ENCODE results near the gene RFPL1.

The RFPL1 gene

DNA sequence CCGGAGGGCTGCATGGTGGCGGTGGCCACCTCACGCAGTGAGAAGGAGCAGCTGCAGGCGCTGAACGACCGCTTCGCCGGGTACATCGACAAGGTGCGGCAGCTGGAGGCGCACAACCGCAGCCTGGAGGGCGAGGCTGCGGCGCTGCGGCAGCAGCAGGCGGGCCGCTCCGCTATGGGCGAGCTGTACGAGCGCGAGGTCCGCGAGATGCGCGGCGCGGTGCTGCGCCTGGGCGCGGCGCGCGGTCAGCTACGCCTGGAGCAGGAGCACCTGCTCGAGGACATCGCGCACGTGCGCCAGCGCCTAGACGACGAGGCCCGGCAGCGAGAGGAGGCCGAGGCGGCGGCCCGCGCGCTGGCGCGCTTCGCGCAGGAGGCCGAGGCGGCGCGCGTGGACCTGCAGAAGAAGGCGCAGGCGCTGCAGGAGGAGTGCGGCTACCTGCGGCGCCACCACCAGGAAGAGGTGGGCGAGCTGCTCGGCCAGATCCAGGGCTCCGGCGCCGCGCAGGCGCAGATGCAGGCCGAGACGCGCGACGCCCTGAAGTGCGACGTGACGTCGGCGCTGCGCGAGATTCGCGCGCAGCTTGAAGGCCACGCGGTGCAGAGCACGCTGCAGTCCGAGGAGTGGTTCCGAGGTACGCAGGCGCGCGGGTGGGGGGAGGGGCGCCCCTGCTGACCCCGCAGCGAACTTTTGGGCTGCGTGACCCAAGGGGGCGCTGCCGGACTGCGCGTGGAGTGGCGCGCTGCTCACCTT lies 42.3 kb downstream of the RFPL1 start:
- TF ChIP-seq, protein P1, sequence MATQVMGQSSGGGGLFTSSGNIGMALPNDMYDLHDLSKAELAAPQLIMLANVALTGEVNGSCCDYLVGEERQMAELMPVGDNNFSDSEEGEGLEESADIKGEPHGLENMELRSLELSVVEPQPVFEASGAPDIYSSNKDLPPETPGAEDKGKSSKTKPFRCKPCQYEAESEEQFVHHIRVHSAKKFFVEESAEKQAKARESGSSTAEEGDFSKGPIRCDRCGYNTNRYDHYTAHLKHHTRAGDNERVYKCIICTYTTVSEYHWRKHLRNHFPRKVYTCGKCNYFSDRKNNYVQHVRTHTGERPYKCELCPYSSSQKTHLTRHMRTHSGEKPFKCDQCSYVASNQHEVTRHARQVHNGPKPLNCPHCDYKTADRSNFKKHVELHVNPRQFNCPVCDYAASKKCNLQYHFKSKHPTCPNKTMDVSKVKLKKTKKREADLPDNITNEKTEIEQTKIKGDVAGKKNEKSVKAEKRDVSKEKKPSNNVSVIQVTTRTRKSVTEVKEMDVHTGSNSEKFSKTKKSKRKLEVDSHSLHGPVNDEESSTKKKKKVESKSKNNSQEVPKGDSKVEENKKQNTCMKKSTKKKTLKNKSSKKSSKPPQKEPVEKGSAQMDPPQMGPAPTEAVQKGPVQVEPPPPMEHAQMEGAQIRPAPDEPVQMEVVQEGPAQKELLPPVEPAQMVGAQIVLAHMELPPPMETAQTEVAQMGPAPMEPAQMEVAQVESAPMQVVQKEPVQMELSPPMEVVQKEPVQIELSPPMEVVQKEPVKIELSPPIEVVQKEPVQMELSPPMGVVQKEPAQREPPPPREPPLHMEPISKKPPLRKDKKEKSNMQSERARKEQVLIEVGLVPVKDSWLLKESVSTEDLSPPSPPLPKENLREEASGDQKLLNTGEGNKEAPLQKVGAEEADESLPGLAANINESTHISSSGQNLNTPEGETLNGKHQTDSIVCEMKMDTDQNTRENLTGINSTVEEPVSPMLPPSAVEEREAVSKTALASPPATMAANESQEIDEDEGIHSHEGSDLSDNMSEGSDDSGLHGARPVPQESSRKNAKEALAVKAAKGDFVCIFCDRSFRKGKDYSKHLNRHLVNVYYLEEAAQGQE (IDR thresholded peaks at IDR 0.05; ENCODE audit: insufficient read depth in 1 of 2, low read depth in 2 of 2, low read length in 2 of 2): no peak
- TF ChIP-seq POLR2AphosphoS5 (IDR thresholded peaks at IDR 0.05; ENCODE audit: low read depth, low read length) (no peak), FOXP2 (optimal IDR thresholded peaks at IDR 0.05; ENCODE audit: borderline replicate concordance, extremely low read depth, extremely low read length, insufficient read depth) (no peak), SIN3A (IDR thresholded peaks at IDR 0.05; ENCODE audit: borderline replicate concordance, insufficient read depth, low read length) (no peak), TAF1 (IDR thresholded peaks at IDR 0.05; ENCODE audit: borderline replicate concordance, insufficient read depth, low read length) (no peak)

DNA sequence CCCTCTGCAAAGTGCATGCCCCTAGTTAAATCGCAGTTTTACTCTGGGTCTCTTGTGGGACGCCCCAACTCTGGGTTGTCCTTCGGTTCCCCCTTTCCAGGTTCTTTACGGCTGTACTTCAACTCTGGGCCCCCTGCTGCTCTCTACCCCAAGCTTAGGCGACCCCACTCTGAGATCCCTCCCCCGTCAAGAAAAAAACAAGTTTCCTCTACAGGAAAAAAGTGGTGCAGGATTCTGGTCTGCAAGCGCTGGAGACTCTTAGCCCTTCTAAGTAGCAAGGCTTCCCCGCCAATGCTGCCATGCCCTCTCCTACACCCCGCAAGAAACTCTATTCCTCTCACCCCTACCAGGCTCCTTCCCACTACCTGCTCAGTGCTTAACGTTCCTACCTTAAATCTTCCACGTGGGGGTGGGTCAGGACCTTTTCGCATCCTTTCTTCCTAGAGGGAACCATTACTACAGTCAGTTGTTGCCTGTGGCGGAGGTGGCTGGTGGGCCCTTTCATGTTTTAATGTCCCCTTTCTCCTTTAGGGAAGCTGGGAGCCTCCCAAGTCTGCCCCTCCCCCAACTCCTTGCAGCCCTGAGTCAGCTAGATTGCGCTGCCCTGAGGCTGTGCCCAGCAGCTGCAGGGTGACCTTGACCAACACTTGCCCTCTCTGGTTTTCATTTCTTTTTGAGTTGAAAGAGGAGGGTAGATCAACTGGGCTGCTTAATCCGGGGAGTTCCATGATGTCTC lies 43.0 kb downstream of the RFPL1 start:
- TF ChIP-seq FOXP2 (optimal IDR thresholded peaks at IDR 0.05; ENCODE audit: borderline replicate concordance, extremely low read depth, extremely low read length, insufficient read depth) (no peak), SIN3A (IDR thresholded peaks at IDR 0.05; ENCODE audit: borderline replicate concordance, insufficient read depth, low read length) (no peak)

DNA sequence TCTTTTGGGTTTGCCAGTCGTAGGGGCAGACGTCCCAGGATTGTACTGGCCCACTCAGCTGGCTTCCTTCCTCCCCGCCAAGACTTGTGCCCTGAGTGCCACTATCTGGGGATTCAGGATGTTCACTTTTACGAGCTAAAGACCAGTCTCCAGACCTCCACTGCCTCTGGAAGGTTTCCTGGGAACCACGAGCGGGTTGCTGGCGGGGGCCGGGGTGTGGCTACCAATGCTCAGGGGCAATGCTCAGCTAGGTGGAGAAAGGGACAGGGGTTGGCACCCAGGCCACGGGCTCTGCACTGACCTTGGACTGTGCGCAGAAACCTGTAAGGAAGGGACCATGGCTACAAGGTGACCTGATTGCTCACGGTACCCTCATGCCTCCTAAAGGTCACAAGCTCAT lies 43.9 kb downstream of the RFPL1 start:
- no peak for TF ChIP-seq TAF1 (IDR thresholded peaks at IDR 0.05; ENCODE audit: borderline replicate concordance, insufficient read depth, low read length)
- no peak for TF ChIP-seq SIN3A (IDR thresholded peaks at IDR 0.05; ENCODE audit: borderline replicate concordance, insufficient read depth, low read length)
- TF ChIP-seq FOXP2 (optimal IDR thresholded peaks at IDR 0.05; ENCODE audit: borderline replicate concordance, extremely low read depth, extremely low read length, insufficient read depth): no peak
- TF ChIP-seq POLR2AphosphoS5 (IDR thresholded peaks at IDR 0.05; ENCODE audit: low read depth, low read length): no peak
- TF ChIP-seq, protein P1 (IDR thresholded peaks at IDR 0.05; ENCODE audit: insufficient read depth in 1 of 2, low read depth in 2 of 2, low read length in 2 of 2): no peak

DNA sequence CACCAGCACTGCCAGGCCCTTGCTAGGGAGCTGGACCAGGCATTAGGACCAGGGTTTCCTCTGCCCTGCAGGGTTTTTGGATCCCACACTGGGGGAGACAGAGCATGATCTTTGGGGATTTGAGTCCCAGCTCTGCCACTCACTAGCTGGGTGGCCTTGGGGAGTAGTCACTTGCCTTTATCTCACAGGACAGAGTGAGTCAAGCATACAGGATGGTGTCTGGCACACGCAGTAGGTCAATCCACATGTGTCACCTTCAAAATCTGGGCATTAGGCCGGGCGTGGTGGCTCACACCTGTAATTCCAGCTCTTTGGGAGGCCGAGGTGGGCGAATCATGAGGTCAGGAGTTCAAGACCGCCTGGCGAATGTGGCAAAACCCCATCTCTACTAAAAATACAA lies 44.3 kb downstream of the RFPL1 start:
- TF ChIP-seq POLR2AphosphoS5 (IDR thresholded peaks at IDR 0.05; ENCODE audit: low read depth, low read length) (no peak), TAF1 (IDR thresholded peaks at IDR 0.05; ENCODE audit: borderline replicate concordance, insufficient read depth, low read length) (no peak), SIN3A (IDR thresholded peaks at IDR 0.05; ENCODE audit: borderline replicate concordance, insufficient read depth, low read length) (no peak), FOXP2 (optimal IDR thresholded peaks at IDR 0.05; ENCODE audit: borderline replicate concordance, extremely low read depth, extremely low read length, insufficient read depth) (no peak)
- TF ChIP-seq, protein P1 (IDR thresholded peaks at IDR 0.05; ENCODE audit: insufficient read depth in 1 of 2, low read depth in 2 of 2, low read length in 2 of 2): no peak

DNA sequence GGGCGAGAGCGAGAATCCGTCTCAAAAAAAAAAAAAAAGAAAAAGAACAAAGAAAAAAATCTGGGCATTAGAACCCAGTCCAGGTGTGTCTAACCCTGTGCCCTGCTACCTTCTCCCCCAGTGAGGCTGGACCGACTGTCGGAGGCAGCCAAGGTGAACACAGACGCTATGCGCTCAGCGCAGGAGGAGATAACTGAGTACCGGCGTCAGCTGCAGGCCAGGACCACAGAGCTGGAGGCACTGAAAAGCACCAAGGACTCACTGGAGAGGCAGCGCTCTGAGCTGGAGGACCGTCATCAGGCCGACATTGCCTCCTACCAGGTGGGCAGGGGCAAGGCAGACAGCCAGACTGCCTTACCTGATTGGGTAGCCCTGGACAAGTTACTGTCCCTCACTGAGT lies 44.9 kb downstream of the RFPL1 start:
- TF ChIP-seq SIN3A (IDR thresholded peaks at IDR 0.05; ENCODE audit: borderline replicate concordance, insufficient read depth, low read length): no peak
- TF ChIP-seq TAF1 (IDR thresholded peaks at IDR 0.05; ENCODE audit: borderline replicate concordance, insufficient read depth, low read length): no peak
- no peak for TF ChIP-seq POLR2AphosphoS5 (IDR thresholded peaks at IDR 0.05; ENCODE audit: low read depth, low read length)
- TF ChIP-seq, protein P1 (IDR thresholded peaks at IDR 0.05; ENCODE audit: insufficient read depth in 1 of 2, low read depth in 2 of 2, low read length in 2 of 2): no peak
- no peak for TF ChIP-seq FOXP2 (optimal IDR thresholded peaks at IDR 0.05; ENCODE audit: borderline replicate concordance, extremely low read depth, extremely low read length, insufficient read depth)

Data from PFSK-1 (cell line).